ENCODE data around the gene STX19.

- TF ChIP-seq EZH2 (IDR thresholded peaks at IDR 0.05; ENCODE audit: borderline replicate concordance, insufficient read depth, low read depth, low read length, poor library complexity, severe bottlenecking) (no peak), CTCF (IDR thresholded peaks at IDR 0.05) (no peak)
These were observed 4.0 kb downstream of the STX19 start for GRCh38 chr3:94024385-94024784.
